DND-41 (cell line): Measurements from ENCODE around the gene TLE4.

Experiments
- CTCF ChIP-seq: IDR thresholded peaks from 2 replicates; pipeline ENCODE4 v1.5.1; 2012; ENCODE audit warnings: borderline replicate concordance, low read length, moderate library complexity, mild to moderate bottlenecking; ENCODE audit not compliant: poor library complexity, severe bottlenecking; ENCODE audit errors: extremely low read depth
- EZH2 ChIP-seq: IDR thresholded peaks from 3 replicates; pipeline ENCODE4 v1.6.1; 2012; ENCODE audit warnings: borderline replicate concordance, low read depth, mild to moderate bottlenecking, moderate library complexity, low read length, inconsistent platforms; ENCODE audit not compliant: severe bottlenecking

GRCh38 chr9:79693750-79694149, 122.0 kb downstream of the TLE4 start:
- TF ChIP-seq EZH2 (no peak), CTCF (no peak)
